Astrocyte (in vitro differentiated cells and primary cell): ENCODE data around the gene ZNF24. TPM values are rescaled to one million over a fixed set of nuclear protein-coding genes. Genes with fewer than 3 reads are reported as not detected.

ENCODE experiments used
- DNase-seq: peaks from one replicate; pipeline ENCODE4 v3.0.0-alpha.2; 2010; ENCODE audit warnings: low read depth
- FAIRE-seq: peaks from 2 replicates; lab custom pipeline; 2011; peaks lifted over from hg19 to GRCh38; lab: Jason Lieb, UNC
- H2AFZ ChIP-seq: 2 replicates; pipeline ENCODE4 v1.6.0; 2012; ENCODE audit warnings: low read depth, low read length, inconsistent platforms
- H3K27ac ChIP-seq: 2 replicates; pipeline ENCODE4 v1.5.1; 2011; ENCODE audit warnings: low read depth, low read length, inconsistent platforms
- H3K27me3 ChIP-seq: 2 replicates; pipeline ENCODE4 v1.6.0; 2011; ENCODE audit warnings: low read length, inconsistent platforms; ENCODE audit not compliant: insufficient read depth
- H3K36me3 ChIP-seq: 2 replicates; pipeline ENCODE4 v1.5.1; 2011; ENCODE audit warnings: low read length, inconsistent platforms; ENCODE audit not compliant: insufficient read depth
- H3K4me1 ChIP-seq: 2 replicates; pipeline ENCODE4 v1.5.1; 2011; ENCODE audit warnings: low read length, inconsistent platforms; ENCODE audit not compliant: insufficient read depth
- H3K4me2 ChIP-seq: 2 replicates; pipeline ENCODE4 v1.6.0; 2012; ENCODE audit warnings: low read length, inconsistent platforms
- H3K4me3 ChIP-seq: 2 replicates; pipeline ENCODE4 v1.5.1; 2011; ENCODE audit warnings: low read depth, mild to moderate bottlenecking, low read length, inconsistent platforms; ENCODE audit not compliant: insufficient read depth
- H3K79me2 ChIP-seq: 2 replicates; pipeline ENCODE4 v1.6.0; 2012; ENCODE audit warnings: mild to moderate bottlenecking, low read length, inconsistent platforms; ENCODE audit not compliant: insufficient read depth
- H3K9ac ChIP-seq: 2 replicates; pipeline ENCODE4 v1.6.0; 2012; ENCODE audit warnings: mild to moderate bottlenecking, low read length, inconsistent platforms
- H3K9me3 ChIP-seq: 2 replicates; pipeline ENCODE4 v1.5.1; 2012; ENCODE audit warnings: low read depth, mild to moderate bottlenecking, low read length, inconsistent platforms; ENCODE audit not compliant: insufficient read depth
- H4K20me1 ChIP-seq: 2 replicates; pipeline ENCODE4 v1.6.0; 2012; ENCODE audit warnings: low read length, inconsistent platforms; ENCODE audit not compliant: insufficient read depth
- H3K27ac Mint-ChIP-seq: one replicate; pipeline ENCODE4 v1.8.0; 2021; ENCODE audit warnings: mild to moderate bottlenecking, mixed read lengths; ENCODE audit not compliant: unreplicated experiment
- H3K27me3 Mint-ChIP-seq: one replicate; pipeline ENCODE4 v1.8.0; 2021; ENCODE audit warnings: low read depth, mixed read lengths; ENCODE audit not compliant: unreplicated experiment
- H3K36me3 Mint-ChIP-seq: one replicate; pipeline ENCODE4 v1.8.0; 2021; ENCODE audit warnings: low read depth, mixed read lengths; ENCODE audit not compliant: unreplicated experiment
- H3K4me1 Mint-ChIP-seq: one replicate; pipeline ENCODE4 v1.8.0; 2021; ENCODE audit warnings: low read depth, mixed read lengths; ENCODE audit not compliant: unreplicated experiment
- H3K4me3 Mint-ChIP-seq: one replicate; pipeline ENCODE4 v1.8.0; 2021; ENCODE audit warnings: mild to moderate bottlenecking, moderate library complexity, mixed read lengths; ENCODE audit not compliant: unreplicated experiment
- H3K9me3 Mint-ChIP-seq: one replicate; pipeline ENCODE4 v1.8.0; 2021; ENCODE audit warnings: mild to moderate bottlenecking, mixed read lengths; ENCODE audit not compliant: unreplicated experiment
- CTCF ChIP-seq: IDR thresholded peaks from 2 replicates; pipeline ENCODE4 v1.5.1; 2011; ENCODE audit warnings: low read depth, mild to moderate bottlenecking, inconsistent platforms, low read length, moderate library complexity; ENCODE audit not compliant: insufficient read depth
- EZH2 ChIP-seq: IDR thresholded peaks from 2 replicates; pipeline ENCODE4 v1.6.1; 2012; ENCODE audit warnings: mild to moderate bottlenecking, low read length, inconsistent platforms; ENCODE audit not compliant: insufficient read depth
- total RNA-seq: library from RNA; stranded (reverse); gene quantifications from 2 replicates; pipeline ENCODE4 v1.2.1, GENCODE V29; 2021

Gene ZNF24
- total RNA-seq, 1 donor from 2014 or later: 55.6 TPM

GRCh38 chr18:35296060-35296459 lies 48.2 kb downstream of the ZNF24 start:
- H2AFZ ChIP-seq: no peak overlapping the region
- peaks cover 93% of the 10 kb centered on the region for H3K79me2 ChIP-seq
- H3K4me3 ChIP-seq: no peak overlapping the region
- Mint-ChIP-seq H3K36me3 (peaks cover 46% of the 10 kb centered on the region), H3K27ac (no peak overlapping the region), H3K4me1 (peaks cover 8% of the 10 kb centered on the region), H3K9me3 (peaks cover 20% of the 10 kb centered on the region), H3K27me3 (no peaks in the 10 kb centered on the region), H3K4me3 (no peak overlapping the region)
- H3K36me3 ChIP-seq: peaks cover 20% of the 10 kb centered on the region
- H3K27ac ChIP-seq: no peak overlapping the region
- no peaks in the 10 kb centered on the region for H3K27me3 ChIP-seq
- H3K4me2 ChIP-seq: no peak overlapping the region
- H3K9ac ChIP-seq: no peak overlapping the region
- DNase-seq: no peak
- no peak for FAIRE-seq
- TF ChIP-seq CTCF (no peak), EZH2 (no peak)
- H3K4me1 ChIP-seq: peaks cover 1% of the 10 kb centered on the region
- peaks cover 13% of the 10 kb centered on the region for H3K9me3 ChIP-seq
- H4K20me1 ChIP-seq: no peaks in the 10 kb centered on the region

- Mint-ChIP-seq H3K9me3 (peaks cover 11% of the 10 kb centered on the region), H3K27ac (no peak overlapping the region), H3K4me3 (peak overlapping the region; percentile 96), H3K36me3 (peaks cover 17% of the 10 kb centered on the region), H3K27me3 (no peaks in the 10 kb centered on the region), H3K4me1 (peaks cover 11% of the 10 kb centered on the region)
- Histone ChIP-seq H3K4me3 (peak overlapping the region; percentile 88), H3K4me2 (peak overlapping the region; percentile 87), H3K9ac (peak overlapping the region; percentile 96), H3K9me3 (peaks cover 5% of the 10 kb centered on the region), H3K36me3 (peaks cover 12% of the 10 kb centered on the region), H3K79me2 (peaks cover 97% of the 10 kb centered on the region), H3K27ac (no peak overlapping the region), H2AFZ (no peak overlapping the region), H3K4me1 (peaks cover 4% of the 10 kb centered on the region), H3K27me3 (no peaks in the 10 kb centered on the region), H4K20me1 (no peaks in the 10 kb centered on the region)
- DNase-seq: no peak
- no peak for FAIRE-seq
- no peak for TF ChIP-seq CTCF
- TF ChIP-seq EZH2: no peak
Measured at GRCh38 chr18:35291166-35291565, 53.1 kb downstream of the ZNF24 start.

GRCh38 chr18:35290094-35290735 lies 54.0 kb downstream of the ZNF24 start, which contains the start of gene ZSCAN30:
ZSCAN30 (minus strand) TSS chr18:35290229; CDS start chr18:35264352, 25,877 bp downstream.
- peaks cover 12% of the 10 kb centered on the region for H3K36me3 ChIP-seq
- FAIRE-seq: peak; percentile 74
- H3K9me3 ChIP-seq: peaks cover 4% of the 10 kb centered on the region
- H3K4me3 ChIP-seq: peak within 1 kb of the TSS; percentile 88
- DNase-seq: peak; percentile 90
- Mint-ChIP-seq H3K9me3 (peaks cover 5% of the 10 kb centered on the region), H3K4me3 (peak within 1 kb of the TSS; percentile 96), H3K36me3 (peaks cover 10% of the 10 kb centered on the region), H3K27ac (peak within 1 kb of the TSS; percentile 96), H3K27me3 (no peaks in the 10 kb centered on the region), H3K4me1 (peaks cover 11% of the 10 kb centered on the region)
- no peaks in the 10 kb centered on the region for H3K27me3 ChIP-seq
- TF ChIP-seq CTCF: no peak
- no peak for TF ChIP-seq EZH2
- H4K20me1 ChIP-seq: no peaks in the 10 kb centered on the region
- peak within 1 kb of the TSS; percentile 87 for H3K4me2 ChIP-seq
- H2AFZ ChIP-seq: peak within 1 kb of the TSS; percentile 94
- peak within 1 kb of the TSS; percentile 86 for H3K27ac ChIP-seq
- peak within 1 kb of the TSS; percentile 96 for H3K9ac ChIP-seq
- H3K79me2 ChIP-seq: peaks cover 96% of the 10 kb centered on the region
- H3K4me1 ChIP-seq: peaks cover 4% of the 10 kb centered on the region
